ENCODE results near the gene ZPLD1. TPM values are rescaled to one million over a fixed set of nuclear protein-coding genes. Genes with fewer than 3 reads are reported as not detected.

ZPLD1 gene
- polyA plus RNA-seq, 4 donors = 0.03 to 0.43 TPM; not detected in 2

- no peak overlapping the region for H3K27ac ChIP-seq (ENCODE audit: low read depth in 1 of 3, low read length in 2 of 3)
- no peak overlapping the region for H3K4me3 ChIP-seq (ENCODE audit: low read depth in 1 of 3, low read length in 3 of 3)
- H3K4me1 ChIP-seq (ENCODE audit: control insufficient read depth in 3 of 3, insufficient read depth in 2 of 3, low read depth in 1 of 3, low read length in 2 of 3) = peaks cover 0 to 3% (median 3%) of the 10 kb centered on the region in 3 donors
- WGBS, 3 donors = 21 to 63% (median 33%) methylated on average over 2 of the region's 2 CpGs
- H3K36me3 ChIP-seq (ENCODE audit: control insufficient read depth in 3 of 3, insufficient read depth in 2 of 3, low read depth in 1 of 3, low read length in 3 of 3) = peaks cover 0 to 2% (median 0%) of the 10 kb centered on the region in 3 donors
- DNase-seq (peak in 1 of 2 donors; percentile 57), FAIRE-seq (peak; percentile 15)
- peaks cover 0 to 11% of the 10 kb centered on the region in 2 donors for H3K9me3 ChIP-seq (ENCODE audit: control insufficient read depth in 2 of 2, insufficient read depth in 1 of 2, low read depth in 1 of 2, low read length in 1 of 2)
- H3K27me3 ChIP-seq (ENCODE audit: control insufficient read depth in 3 of 3, insufficient read depth in 3 of 3, low read length in 3 of 3) = no peaks in the 10 kb centered on the region
Measured at GRCh38 chr3:102485701-102486100, 50.9 kb downstream of the ZPLD1 start.

- no peaks in the 10 kb centered on the region for H3K27me3 ChIP-seq (ENCODE audit: control insufficient read depth in 3 of 3, insufficient read depth in 3 of 3, low read length in 3 of 3)
- H3K27ac ChIP-seq (ENCODE audit: low read depth in 1 of 3, low read length in 2 of 3) = no peak overlapping the region
- FAIRE-seq (no peak), DNase-seq (no peak)
- H3K9me3 ChIP-seq (ENCODE audit: control insufficient read depth in 2 of 2, insufficient read depth in 1 of 2, low read depth in 1 of 2, low read length in 1 of 2) = peaks cover 0 to 11% of the 10 kb centered on the region in 2 donors
- peaks cover 0 to 3% (median 3%) of the 10 kb centered on the region in 3 donors for H3K4me1 ChIP-seq (ENCODE audit: control insufficient read depth in 3 of 3, insufficient read depth in 2 of 3, low read depth in 1 of 3, low read length in 2 of 3)
- peaks cover 0 to 2% (median 0%) of the 10 kb centered on the region in 3 donors for H3K36me3 ChIP-seq (ENCODE audit: control insufficient read depth in 3 of 3, insufficient read depth in 2 of 3, low read depth in 1 of 3, low read length in 3 of 3)
- no peak overlapping the region for H3K4me3 ChIP-seq (ENCODE audit: low read depth in 1 of 3, low read length in 3 of 3)
Measured at GRCh38 chr3:102488331-102488730, 53.5 kb downstream of the ZPLD1 start.

GRCh38 chr3:102492300-102492699 is 57.5 kb downstream of the ZPLD1 start:
- Histone ChIP-seq H3K27ac (ENCODE audit: low read depth in 1 of 3, low read length in 2 of 3) (no peak overlapping the region), H3K9me3 (ENCODE audit: control insufficient read depth in 2 of 2, insufficient read depth in 1 of 2, low read depth in 1 of 2, low read length in 1 of 2) (peaks cover 0 to 6% of the 10 kb centered on the region in 2 donors), H3K27me3 (ENCODE audit: control insufficient read depth in 3 of 3, insufficient read depth in 3 of 3, low read length in 3 of 3) (no peaks in the 10 kb centered on the region), H3K4me3 (ENCODE audit: low read depth in 1 of 3, low read length in 3 of 3) (no peak overlapping the region), H3K4me1 (ENCODE audit: control insufficient read depth in 3 of 3, insufficient read depth in 2 of 3, low read depth in 1 of 3, low read length in 2 of 3) (no peaks in the 10 kb centered on the region), H3K36me3 (ENCODE audit: control insufficient read depth in 3 of 3, insufficient read depth in 2 of 3, low read depth in 1 of 3, low read length in 3 of 3) (no peaks in the 10 kb centered on the region)
- 93 to 99% (median 94%) methylated on average over 8 of the region's 8 CpGs for WGBS, 3 donors
- FAIRE-seq = no peak
- no peak for DNase-seq

- H3K27me3 ChIP-seq (ENCODE audit: control insufficient read depth in 3 of 3, insufficient read depth in 3 of 3, low read length in 3 of 3) = no peaks in the 10 kb centered on the region
- no peak overlapping the region for H3K27ac ChIP-seq (ENCODE audit: low read depth in 1 of 3, low read length in 2 of 3)
- DNase-seq (no peak), FAIRE-seq (no peak)
- WGBS, 3 donors = 81 to 92% (median 87%) methylated on average over 3 of the region's 3 CpGs
- no peak overlapping the region for H3K4me3 ChIP-seq (ENCODE audit: low read depth in 1 of 3, low read length in 3 of 3)
- H3K36me3 ChIP-seq (ENCODE audit: control insufficient read depth in 3 of 3, insufficient read depth in 2 of 3, low read depth in 1 of 3, low read length in 3 of 3) = no peaks in the 10 kb centered on the region
- peaks cover 0 to 3% of the 10 kb centered on the region in 2 donors for H3K9me3 ChIP-seq (ENCODE audit: control insufficient read depth in 2 of 2, insufficient read depth in 1 of 2, low read depth in 1 of 2, low read length in 1 of 2)
- H3K4me1 ChIP-seq (ENCODE audit: control insufficient read depth in 3 of 3, insufficient read depth in 2 of 3, low read depth in 1 of 3, low read length in 2 of 3) = no peaks in the 10 kb centered on the region
Measured at GRCh38 chr3:102497571-102497970, 62.8 kb downstream of the ZPLD1 start.

- Histone ChIP-seq H3K9me3 (ENCODE audit: control insufficient read depth in 2 of 2, insufficient read depth in 1 of 2, low read depth in 1 of 2, low read length in 1 of 2) (peaks cover 0 to 8% of the 10 kb centered on the region in 2 donors), H3K27ac (ENCODE audit: low read depth in 1 of 3, low read length in 2 of 3) (no peak overlapping the region), H3K27me3 (ENCODE audit: control insufficient read depth in 3 of 3, insufficient read depth in 3 of 3, low read length in 3 of 3) (no peaks in the 10 kb centered on the region), H3K36me3 (ENCODE audit: control insufficient read depth in 3 of 3, insufficient read depth in 2 of 3, low read depth in 1 of 3, low read length in 3 of 3) (no peaks in the 10 kb centered on the region), H3K4me3 (ENCODE audit: low read depth in 1 of 3, low read length in 3 of 3) (no peak overlapping the region), H3K4me1 (ENCODE audit: control insufficient read depth in 3 of 3, insufficient read depth in 2 of 3, low read depth in 1 of 3, low read length in 2 of 3) (no peaks in the 10 kb centered on the region)
- no peak for FAIRE-seq
- 71 to 79% (median 76%) methylated on average over 2 of the region's 2 CpGs for WGBS, 3 donors
- DNase-seq = no peak
Measured at GRCh38 chr3:102505542-102505941, 70.7 kb downstream of the ZPLD1 start.

GRCh38 chr3:102510663-102511062 is 75.8 kb downstream of the ZPLD1 start:
- 65 to 81% (median 78%) methylated on average over 3 of the region's 3 CpGs for WGBS, 3 donors
- Histone ChIP-seq H3K4me3 (ENCODE audit: low read depth in 1 of 3, low read length in 3 of 3) (no peak overlapping the region), H3K27ac (ENCODE audit: low read depth in 1 of 3, low read length in 2 of 3) (no peak overlapping the region), H3K36me3 (ENCODE audit: control insufficient read depth in 3 of 3, insufficient read depth in 2 of 3, low read depth in 1 of 3, low read length in 3 of 3) (no peaks in the 10 kb centered on the region), H3K9me3 (ENCODE audit: control insufficient read depth in 2 of 2, insufficient read depth in 1 of 2, low read depth in 1 of 2, low read length in 1 of 2) (peaks cover 0 to 4% of the 10 kb centered on the region in 2 donors), H3K4me1 (ENCODE audit: control insufficient read depth in 3 of 3, insufficient read depth in 2 of 3, low read depth in 1 of 3, low read length in 2 of 3) (peaks cover 0 to 2% (median 0%) of the 10 kb centered on the region in 3 donors), H3K27me3 (ENCODE audit: control insufficient read depth in 3 of 3, insufficient read depth in 3 of 3, low read length in 3 of 3) (no peaks in the 10 kb centered on the region)
- no peak for DNase-seq
- no peak for FAIRE-seq

- 80 to 87% (median 83%) methylated on average over 1 of the region's 1 CpG for WGBS, 3 donors
- DNase-seq (no peak), FAIRE-seq (no peak)
- peaks cover 0 to 2% (median 0%) of the 10 kb centered on the region in 3 donors for H3K4me1 ChIP-seq (ENCODE audit: control insufficient read depth in 3 of 3, insufficient read depth in 2 of 3, low read depth in 1 of 3, low read length in 2 of 3)
- no peaks in the 10 kb centered on the region for H3K36me3 ChIP-seq (ENCODE audit: control insufficient read depth in 3 of 3, insufficient read depth in 2 of 3, low read depth in 1 of 3, low read length in 3 of 3)
- no peak overlapping the region for H3K4me3 ChIP-seq (ENCODE audit: low read depth in 1 of 3, low read length in 3 of 3)
- H3K9me3 ChIP-seq (ENCODE audit: control insufficient read depth in 2 of 2, insufficient read depth in 1 of 2, low read depth in 1 of 2, low read length in 1 of 2) = no peaks in the 10 kb centered on the region
- H3K27me3 ChIP-seq (ENCODE audit: control insufficient read depth in 3 of 3, insufficient read depth in 3 of 3, low read length in 3 of 3) = no peaks in the 10 kb centered on the region
- no peak overlapping the region for H3K27ac ChIP-seq (ENCODE audit: low read depth in 1 of 3, low read length in 2 of 3)
Measured at GRCh38 chr3:102511168-102511567, 76.4 kb downstream of the ZPLD1 start.

GRCh38 chr3:102511639-102512038 is 76.8 kb downstream of the ZPLD1 start:
- H3K4me3 ChIP-seq (ENCODE audit: low read depth in 1 of 3, low read length in 3 of 3) = no peak overlapping the region
- FAIRE-seq = no peak
- no peak overlapping the region for H3K27ac ChIP-seq (ENCODE audit: low read depth in 1 of 3, low read length in 2 of 3)
- H3K9me3 ChIP-seq (ENCODE audit: control insufficient read depth in 2 of 2, insufficient read depth in 1 of 2, low read depth in 1 of 2, low read length in 1 of 2) = no peaks in the 10 kb centered on the region
- DNase-seq = no peak
- H3K4me1 ChIP-seq (ENCODE audit: control insufficient read depth in 3 of 3, insufficient read depth in 2 of 3, low read depth in 1 of 3, low read length in 2 of 3) = peaks cover 0 to 2% (median 0%) of the 10 kb centered on the region in 3 donors
- H3K27me3 ChIP-seq (ENCODE audit: control insufficient read depth in 3 of 3, insufficient read depth in 3 of 3, low read length in 3 of 3) = no peaks in the 10 kb centered on the region
- 84 to 88% (median 87%) methylated on average over 4 of the region's 4 CpGs for WGBS, 3 donors
- H3K36me3 ChIP-seq (ENCODE audit: control insufficient read depth in 3 of 3, insufficient read depth in 2 of 3, low read depth in 1 of 3, low read length in 3 of 3) = no peaks in the 10 kb centered on the region

Data from small intestine (tissue), 7 donors.